ENCODE data around the gene MYO18B.

MYO18B gene

DNA sequence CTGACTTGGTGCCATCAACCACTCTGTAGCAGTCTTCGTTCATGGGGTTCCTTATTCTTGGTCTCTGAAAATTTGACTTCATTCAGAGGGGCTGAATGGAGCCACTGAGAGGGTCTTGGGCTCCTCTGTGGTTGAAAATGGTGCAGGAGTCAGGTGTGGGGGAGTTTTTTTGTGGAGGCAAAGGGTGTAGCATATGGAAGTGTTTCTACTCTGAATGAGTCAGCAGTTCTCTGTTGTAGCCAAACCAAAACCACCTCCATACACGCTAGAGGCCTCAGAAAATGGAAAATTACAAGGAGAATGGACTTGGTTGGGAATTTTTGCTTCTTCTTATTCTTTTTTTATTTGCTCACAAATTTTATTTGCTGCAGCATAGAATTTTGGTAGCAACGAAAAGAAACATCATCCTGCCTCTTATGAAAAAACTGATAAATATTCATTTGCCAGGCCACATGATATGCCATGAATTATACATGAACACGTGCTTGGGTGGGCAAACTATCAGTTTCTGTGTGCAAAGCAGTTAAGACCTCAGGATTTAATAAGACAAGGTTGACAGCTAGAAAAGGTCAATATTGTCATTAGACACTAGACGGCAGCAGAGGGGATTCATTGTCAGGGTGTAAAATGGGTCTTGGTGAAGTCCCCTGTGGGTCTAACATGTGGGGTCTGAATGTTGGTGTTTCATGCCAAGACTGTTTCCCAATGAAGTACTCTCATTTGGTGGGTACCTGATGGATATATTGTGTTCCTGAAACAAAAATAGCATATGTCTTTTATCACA, 111.7 kb downstream of the MYO18B start:
- DNase-seq = peak in 1 of 2 experiments; percentile 26

DNA sequence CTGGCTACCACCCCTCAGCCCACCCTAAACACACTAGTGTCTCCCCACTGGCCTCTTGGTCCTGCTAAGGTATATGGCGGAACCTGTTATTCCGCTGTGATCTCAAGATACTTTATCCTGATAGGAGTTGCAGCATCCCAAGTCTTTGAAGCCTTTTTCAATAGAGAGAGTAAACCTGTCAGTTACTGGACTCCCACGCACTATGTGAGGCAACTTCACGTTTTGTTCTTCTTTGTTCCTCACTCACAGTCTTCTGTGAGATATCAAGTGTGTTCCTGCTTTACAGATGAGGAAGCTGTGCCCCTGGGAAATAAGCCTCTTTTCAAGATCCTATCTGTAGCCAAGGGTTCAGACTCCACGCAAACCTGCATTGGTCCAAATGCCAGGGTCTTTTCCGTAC, 127.8 kb downstream of the MYO18B start:
- no peak for DNase-seq

DNA sequence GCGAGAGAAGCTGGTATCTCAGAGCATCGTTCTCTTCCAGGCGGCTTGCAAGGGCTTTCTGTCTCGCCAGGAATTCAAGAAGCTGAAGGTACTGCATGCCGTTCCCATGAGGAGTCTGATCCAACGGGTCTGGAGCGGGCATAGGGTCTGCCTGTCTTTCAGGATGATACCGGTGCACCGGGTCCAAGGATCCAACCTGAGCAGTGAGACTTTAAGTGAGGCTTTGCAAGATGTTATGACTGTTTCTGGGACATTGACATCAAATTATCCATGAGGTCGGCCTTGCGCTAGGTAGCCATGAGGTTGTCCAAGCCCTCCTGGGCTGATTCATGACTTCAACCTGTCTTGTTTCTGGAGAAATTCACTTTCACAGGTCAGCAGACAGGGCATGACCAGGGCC, 132.3 kb downstream of the MYO18B start:
- DNase-seq = no peak

- DNase-seq = no peak
Measured at GRCh38 chr22:25875461-25875860, 133.5 kb downstream of the MYO18B start.

DNA sequence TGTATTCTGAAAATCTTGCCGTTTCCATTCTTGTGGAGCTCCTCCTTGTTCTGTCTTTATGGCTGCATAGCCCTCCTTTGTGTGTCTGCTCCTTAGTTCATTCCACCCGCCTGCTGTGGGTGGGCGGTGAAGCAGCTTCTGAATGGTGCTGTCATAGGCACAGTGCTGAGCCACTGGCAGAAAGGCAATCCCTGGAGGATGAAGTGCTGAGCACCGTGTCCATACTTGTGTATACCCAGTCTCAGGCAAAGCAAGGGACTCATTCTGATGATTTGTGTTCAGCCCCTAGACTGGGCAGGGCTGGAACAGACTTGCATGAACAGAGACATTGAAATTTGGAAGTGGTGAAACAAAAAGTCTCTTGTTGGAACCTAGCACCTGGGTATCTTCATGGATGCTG, 134.9 kb downstream of the MYO18B start:
- no peak for DNase-seq

GRCh38 chr22:25878933-25879332, 136.9 kb downstream of the MYO18B start:
- no peak for DNase-seq

- DNase-seq = no peak
Measured at GRCh38 chr22:25880524-25880923, 138.5 kb downstream of the MYO18B start.

GRCh38 chr22:25881210-25881755, 139.3 kb downstream of the MYO18B start:
- no peak for DNase-seq

DNA sequence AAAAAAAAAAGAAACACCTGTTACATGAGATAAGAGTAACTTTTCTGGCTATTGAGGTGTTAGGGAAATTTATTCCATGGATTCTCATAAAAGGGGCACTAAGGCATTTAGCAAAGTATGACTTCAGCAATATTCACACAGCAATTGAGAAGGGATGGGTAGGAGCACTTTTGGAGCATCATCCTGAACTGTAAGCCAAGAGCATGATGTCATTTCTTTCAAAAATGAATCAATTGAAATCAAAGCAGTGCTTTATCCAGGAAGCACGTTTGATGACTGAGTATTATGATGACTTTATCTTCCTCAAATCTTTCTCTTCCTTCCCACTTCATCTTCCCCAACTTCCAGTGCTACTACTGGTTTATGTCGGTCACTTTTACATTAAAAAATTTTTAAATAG, 140.4 kb downstream of the MYO18B start:
- DNase-seq = no peak

- DNase-seq = no peak
Measured at GRCh38 chr22:25883482-25884033, 141.6 kb downstream of the MYO18B start.

GRCh38 chr22:25884121-25884520, 142.1 kb downstream of the MYO18B start:
- no peak for DNase-seq

GRCh38 chr22:25888399-25889054, 146.5 kb downstream of the MYO18B start:
- DNase-seq = no peak

DNA sequence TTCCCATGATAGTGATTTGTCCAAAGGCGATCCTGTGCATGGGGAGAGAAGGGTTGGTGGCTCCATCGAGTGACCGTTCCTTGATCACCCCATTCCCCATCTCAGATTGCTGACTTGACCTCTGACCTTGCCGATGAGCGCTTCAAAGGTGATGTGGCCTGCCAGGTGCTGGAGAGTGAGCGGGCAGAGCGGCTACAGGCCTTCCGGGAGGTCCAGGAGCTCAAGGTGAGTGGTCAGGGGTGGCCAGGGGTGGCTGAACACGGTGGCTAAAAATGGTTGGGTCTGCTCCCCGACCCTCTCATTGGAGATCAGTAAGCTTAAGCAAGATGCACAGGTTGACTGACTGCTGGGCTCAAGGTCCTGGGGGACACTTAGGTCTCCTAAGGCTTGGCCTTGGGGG, 148.7 kb downstream of the MYO18B start:
- DNase-seq = no peak

DNA sequence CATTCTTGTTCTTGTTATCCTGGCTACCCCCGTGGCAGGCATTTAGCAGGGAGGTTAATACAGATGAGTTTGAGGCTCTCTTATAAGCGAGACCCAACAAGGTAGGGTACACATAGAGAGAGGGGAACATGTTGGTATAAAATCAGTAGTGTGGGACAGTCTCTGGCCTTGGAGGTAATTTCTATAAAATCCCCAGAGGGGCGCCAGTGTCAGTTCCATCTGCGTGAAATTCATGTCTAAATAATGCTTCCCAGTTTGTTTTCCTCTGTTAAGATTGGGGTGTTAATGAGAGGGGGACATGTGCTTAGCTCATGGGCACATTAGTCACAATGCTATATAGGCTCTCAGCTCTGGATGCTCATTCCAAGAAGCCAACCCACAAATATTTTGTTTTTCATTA, 150.7 kb downstream of the MYO18B start:
- DNase-seq = no peak

- DNase-seq = no peak
Measured at GRCh38 chr22:25895678-25896077, 153.7 kb downstream of the MYO18B start.

DNA sequence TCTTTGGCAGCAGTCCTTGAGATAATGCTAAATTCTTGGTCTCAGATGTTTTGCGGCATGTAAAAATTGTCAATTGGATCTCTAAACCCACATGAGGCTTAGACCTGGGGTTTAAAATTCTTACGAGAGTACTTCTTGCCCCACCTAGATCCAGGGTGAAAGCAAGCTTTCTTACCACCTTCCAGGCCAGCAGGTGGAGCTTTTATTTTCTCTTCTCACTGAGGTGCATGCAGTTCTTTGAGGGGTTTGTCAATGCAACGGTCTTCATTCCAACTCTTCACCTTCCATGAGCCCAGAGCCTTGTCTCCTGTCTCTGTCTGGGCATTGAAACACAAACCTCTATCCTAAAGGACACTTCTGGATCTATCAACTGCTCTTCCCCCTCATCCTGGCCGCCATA, 154.1 kb downstream of the MYO18B start:
- DNase-seq = no peak

- DNase-seq = no peak
Measured at GRCh38 chr22:25896592-25896991, 154.6 kb downstream of the MYO18B start.

- peak; percentile 9 to 10 for DNase-seq
Measured at GRCh38 chr22:25898707-25899365, 156.8 kb downstream of the MYO18B start.

- no peak for DNase-seq
Measured at GRCh38 chr22:25899566-25899965, 157.6 kb downstream of the MYO18B start.

DNA sequence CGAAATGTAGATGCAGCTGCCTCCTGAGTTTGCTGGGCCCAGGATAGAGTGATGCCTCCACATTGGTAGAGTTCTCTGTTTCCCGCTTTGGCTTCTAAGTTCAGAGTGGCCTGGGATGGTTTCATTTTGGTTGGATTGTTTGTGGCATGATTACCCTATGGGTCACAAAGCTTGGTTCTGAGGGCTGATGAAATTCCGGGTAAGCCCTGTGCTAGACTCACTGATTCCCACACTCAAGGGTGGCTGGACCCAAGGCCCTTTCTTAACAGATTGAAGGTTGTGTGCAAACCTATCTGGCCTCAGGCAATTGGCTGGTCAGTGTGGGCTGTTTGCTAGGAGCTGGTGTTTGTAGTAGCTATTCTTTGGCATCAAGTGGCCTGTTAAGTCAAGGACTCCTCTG, 158.4 kb downstream of the MYO18B start:
- no peak for DNase-seq

DNA sequence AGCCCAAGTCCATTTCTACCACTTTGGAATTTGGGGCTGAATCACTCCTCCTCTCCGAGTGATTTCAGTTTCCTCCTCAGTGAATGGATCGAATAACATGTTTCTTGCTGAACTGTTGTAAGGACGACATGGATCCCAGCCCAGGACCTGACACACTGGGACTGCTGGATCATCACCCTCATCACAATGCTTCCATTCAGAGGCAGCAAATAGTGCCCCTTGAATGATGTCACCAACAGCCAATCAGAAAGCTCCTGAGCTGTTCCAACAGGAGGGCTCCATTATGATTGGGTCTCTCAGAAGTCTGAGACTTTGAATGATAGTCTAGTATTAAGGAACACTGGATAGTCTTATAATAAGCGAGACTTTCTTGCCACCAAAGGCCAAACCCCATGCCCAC, 158.9 kb downstream of the MYO18B start:
- DNase-seq = no peak

DNA sequence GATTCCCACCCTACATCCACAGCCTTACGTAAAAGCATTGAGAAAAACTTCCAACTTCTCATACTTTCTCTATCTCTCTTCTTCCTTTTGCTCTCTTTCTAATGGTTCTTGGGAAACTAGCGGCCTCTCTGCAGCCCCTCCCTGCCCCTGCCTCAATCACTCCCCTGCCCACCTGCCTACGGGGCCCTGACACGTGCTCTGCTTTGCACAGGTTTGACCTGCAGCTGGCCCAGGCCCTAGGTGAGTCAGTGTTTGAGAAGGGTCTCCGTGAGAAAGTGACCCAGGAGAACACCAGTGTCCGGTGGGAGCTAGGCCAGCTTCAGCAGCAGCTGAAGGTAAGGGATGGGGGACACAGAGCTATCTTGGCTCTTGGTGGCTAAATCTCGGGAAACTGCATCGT, 160.4 kb downstream of the MYO18B start:
- DNase-seq = no peak

GRCh38 chr22:25903294-25903693, 161.3 kb downstream of the MYO18B start:
- no peak for DNase-seq

GRCh38 chr22:25908212-25908611, 166.2 kb downstream of the MYO18B start:
- DNase-seq = no peak

All from Kasumi-1 (cell line).